PC-9 (cell line): Measurements from ENCODE around the gene FIGN.

ENCODE experiments used
- CTCF ChIP-seq: fragments of 200-600 bp; sonication (generic); conservative IDR thresholded peaks from 2 replicates; pipeline ENCODE4 v1.6.1; 2017; ENCODE audit warnings: mixed run types, antibody characterized with exemption, mild to moderate bottlenecking, moderate library complexity
- EZH2 ChIP-seq: fragments of 200-600 bp; sonication (generic); IDR thresholded peaks from 2 replicates; pipeline ENCODE4 v1.8.0; 2017; ENCODE audit warnings: antibody characterized with exemption, low read depth

GRCh38 chr2:163652751-163653150, 83.1 kb downstream of the FIGN start:
- TF ChIP-seq CTCF (no peak), EZH2 (no peak)
